ENCODE results near the gene HLA-F.

Gene HLA-F

DNA sequence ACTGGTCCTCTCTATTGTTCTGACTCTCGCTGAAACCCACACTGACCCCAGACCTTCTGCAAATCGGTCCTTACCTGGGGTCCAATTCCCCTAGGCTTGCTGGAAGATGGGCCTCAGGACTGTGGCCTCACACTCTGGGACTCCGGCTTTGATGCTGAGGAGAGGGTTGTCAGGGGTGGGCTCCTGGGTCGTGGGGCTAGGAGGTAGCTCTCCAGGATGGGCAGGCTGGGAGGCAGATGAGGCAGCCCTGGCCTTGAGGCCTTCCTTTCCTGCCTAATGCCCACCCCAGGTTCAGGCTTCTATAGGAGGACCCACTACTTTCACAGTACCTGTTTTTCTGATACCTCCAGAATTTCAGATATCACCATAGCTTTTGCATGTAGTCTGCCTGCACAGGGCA lies 21.4 kb downstream of the HLA-F start:
- no peak for DNase-seq

DNA sequence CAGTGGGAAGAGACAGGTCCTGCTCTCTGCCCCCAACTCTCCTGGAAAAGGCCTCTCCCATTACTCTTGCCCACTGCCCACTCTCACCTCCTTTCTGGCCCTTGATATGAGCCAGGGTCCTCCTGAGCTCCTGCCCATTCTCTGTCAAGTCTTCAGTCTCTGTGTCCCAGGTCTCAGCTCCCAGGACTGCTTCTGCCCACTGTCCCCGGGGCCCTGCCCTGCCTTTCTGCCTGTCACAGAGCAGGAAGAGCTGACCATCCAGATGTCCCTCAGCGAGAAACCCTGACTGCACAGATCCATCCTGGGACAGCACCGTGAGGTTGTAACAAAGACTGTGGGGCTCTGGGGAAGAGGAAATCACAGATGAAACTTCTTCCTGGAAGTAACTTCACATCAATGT lies 22.2 kb downstream of the HLA-F start:
- DNase-seq: no peak

DNA sequence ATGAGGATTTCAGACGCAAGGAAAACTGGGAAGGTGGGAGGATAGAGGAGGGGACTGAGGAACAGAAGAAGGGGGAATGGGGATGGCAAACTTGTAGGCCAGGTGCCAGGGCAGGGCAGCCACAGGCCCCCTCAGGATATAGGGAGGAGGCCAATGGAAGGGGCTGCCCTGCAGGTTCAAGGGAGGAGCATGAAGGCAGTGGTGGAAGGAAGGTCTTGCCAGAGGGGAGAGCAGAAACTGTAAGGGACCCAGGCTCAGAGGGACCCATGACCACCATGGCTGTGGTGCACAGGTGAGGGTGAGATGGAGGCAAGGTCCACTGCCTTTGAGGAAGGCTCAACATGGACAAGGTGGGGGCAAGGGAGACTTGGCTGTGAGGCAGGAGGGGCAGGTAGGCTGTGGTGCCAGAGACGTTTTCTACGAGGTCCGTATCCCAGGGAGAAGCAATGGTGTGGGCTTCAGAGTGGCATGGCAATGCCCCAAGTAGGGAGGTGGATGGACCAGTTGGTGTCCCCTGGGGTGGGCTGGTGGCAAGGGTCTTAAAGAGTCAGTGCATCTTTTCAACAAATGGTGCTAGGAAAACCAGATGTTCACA lies 22.7 kb downstream of the HLA-F start:
- DNase-seq: no peak

DNA sequence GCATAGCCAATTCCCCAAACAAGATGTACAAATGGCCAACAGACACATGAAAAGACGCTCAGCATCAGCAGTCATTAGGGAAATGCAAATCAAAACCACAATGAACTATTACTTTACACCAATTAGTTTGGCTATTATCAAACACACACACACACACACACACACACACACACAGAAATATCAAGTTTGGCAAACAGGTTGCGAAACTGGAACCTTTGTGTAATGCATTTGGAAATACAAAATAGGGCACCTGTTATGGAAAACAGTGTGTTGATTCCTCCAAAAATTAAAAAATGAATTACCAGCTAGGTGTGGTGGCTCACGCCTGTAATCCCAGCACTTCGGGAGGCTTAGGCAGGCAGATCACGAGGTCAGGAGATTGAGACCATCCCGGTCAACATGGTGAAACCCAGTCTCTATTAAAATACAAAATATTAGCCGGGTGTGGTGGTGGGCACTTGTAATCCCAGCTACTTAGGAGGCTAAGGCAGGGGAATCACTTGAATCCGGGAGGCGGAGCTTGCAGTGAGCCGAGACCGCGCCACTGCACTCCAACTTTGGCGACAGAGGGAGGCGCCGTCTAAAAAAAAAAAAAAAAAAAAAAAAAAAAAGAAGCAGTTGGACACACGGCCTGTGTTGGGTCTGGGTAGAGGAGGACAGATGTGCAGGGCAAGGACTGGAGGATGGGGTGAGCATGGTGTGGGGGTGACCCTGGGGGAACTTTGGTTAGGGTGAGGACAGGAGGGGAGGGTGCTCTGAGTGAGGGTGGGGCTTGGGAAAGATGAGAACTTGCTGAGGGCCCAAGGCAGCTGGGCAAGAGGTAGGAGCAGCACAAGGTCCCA lies 23.8 kb downstream of the HLA-F start:
- no peak for DNase-seq

DNA sequence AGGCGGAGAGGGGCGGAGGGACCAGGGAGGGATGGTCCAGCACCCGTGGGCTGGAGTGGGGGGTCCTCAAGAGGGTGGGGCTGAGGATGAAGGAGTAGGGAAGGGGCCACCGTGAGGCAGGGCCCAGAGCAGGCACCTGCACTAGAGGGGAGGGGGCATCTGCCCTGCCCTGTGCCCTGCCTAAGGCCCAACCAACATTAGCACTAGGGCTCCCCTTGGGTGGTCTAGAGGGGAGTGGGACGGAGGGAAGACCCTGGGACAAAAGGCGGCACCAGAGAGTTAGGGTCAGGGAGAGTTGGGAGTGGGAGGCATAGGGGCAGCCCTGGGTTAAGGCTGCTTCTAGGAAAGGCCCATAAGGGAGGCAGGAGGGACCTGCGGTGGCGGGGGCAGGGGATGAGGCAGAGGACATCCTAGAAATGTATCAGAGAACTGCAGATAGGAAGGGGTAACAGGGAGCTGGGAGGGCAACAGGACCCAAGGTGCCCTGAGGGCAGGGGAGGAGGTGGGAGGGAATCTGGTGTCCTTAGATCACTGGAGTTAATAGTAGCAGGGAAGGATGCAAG lies 24.5 kb downstream of the HLA-F start:
- DNase-seq: no peak

DNA sequence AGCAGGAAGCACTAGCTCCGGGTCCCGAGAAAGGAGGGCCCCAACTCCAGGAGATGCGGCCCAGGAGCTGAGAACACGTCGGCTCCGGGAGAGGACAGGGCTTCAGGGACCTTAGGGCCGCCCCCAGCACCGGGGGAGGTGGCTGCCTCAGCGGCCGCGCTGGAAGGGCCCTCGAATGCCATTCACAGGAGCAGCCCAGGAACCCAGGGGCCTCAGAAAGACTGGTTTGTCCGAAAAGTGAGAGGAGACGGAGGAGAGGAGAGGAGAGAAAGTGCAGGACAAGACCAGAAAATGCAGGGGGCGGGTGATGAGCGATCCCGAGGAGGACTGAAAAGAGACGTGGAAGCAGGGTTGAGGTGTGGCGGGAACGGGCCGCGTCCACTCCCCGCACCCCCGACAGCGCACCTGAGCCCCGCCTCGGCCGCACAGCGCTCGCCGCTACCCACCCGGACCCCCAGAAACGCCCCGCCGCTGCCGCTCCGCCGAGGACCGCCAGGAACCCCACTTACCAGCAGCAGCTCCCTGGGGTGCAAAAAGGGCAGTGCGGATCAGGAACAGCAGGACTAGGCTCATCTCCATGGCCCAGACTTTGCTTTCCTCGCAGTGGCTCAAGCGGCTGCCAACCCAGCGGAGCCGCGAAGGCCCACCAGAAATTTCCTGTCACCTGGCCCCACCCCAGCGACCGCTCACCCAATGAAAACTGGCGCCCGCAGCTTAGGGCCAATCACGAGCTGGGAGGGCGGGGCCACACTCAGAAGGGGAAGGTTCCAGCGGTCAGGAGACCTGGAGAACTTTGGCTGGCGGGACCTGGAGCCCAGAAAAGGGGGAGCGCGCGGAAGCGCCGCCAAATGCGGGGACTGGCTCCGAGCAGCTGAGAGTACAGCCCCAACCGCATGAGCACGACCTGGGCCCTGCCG lies 25.4 kb downstream of the HLA-F start:
- DNase-seq: peak; percentile 81

DNA sequence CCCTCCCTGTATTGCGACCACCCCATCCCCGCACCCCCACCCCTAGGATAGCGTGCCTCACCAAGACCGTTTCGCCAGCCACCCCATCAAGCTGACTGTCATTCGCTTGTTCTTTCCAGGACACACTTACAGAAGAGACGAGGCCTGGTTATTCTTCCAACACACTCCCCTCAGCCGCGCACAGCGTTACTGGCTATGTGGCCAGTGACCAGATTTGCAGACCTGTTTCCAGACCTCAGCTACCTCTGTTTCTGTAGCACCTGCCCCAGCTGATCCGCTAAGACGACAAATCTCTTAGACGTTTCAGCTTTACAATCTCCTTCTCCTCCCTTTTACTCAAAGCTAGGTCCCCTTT lies 26.1 kb downstream of the HLA-F start:
- no peak for DNase-seq

DNA sequence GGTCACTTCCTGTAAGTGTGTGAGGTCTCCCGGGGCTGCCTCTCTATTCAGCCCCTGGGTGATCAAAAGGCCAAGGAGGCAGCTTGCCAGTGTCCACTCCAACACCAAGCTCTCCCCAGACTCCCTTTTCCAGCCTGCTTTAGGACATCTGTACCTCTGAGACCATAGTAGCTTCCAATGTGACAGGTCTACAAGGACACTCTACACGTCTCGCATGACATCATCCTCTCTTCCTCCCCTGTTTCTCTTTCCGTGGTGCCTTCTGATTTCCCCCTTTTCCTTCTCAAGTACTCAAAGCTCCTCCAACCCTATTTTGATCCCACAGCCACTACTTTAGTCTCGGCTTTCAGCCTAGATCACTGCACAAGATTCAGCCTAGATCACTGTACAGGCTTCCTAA lies 26.4 kb downstream of the HLA-F start:
- DNase-seq: no peak

DNA sequence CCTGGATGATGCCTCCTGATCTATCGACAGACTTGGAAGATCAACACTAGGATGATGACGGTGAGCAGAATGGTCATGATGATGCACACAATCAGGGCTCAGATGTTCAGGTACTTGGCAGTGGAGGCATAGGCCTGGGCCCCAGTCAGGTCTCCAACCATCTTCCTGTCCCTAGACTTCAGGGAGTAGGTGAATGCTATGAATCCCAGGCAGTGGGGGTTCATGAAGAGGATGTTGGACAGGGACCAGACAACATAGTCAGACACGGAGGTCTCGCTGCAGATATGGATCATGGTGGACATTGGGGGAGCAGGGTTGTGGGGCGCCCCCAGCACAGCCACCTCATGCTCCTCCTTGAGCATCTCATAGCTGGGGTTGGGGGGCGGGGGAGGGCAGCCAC lies 27.5 kb downstream of the HLA-F start:
- no peak for DNase-seq

DNA sequence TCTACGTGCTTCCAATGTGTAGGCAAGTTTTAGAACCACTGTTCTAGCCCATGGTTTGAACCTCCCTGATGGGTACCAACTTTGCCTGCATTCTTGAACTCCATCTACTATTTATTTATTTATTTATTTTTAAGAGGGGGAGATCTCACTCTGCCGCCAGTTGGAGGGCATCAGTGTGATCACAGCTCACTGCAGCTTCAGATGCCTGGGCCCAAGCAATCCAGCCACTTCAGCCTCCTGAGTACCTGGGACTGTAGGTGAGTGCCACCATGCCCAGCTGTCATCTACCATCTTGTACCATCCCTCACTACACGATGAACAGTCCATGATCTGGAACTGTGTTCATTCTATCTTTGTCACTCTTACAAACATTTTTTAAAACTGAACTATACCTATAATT lies 28.2 kb downstream of the HLA-F start:
- no peak for DNase-seq

DNA sequence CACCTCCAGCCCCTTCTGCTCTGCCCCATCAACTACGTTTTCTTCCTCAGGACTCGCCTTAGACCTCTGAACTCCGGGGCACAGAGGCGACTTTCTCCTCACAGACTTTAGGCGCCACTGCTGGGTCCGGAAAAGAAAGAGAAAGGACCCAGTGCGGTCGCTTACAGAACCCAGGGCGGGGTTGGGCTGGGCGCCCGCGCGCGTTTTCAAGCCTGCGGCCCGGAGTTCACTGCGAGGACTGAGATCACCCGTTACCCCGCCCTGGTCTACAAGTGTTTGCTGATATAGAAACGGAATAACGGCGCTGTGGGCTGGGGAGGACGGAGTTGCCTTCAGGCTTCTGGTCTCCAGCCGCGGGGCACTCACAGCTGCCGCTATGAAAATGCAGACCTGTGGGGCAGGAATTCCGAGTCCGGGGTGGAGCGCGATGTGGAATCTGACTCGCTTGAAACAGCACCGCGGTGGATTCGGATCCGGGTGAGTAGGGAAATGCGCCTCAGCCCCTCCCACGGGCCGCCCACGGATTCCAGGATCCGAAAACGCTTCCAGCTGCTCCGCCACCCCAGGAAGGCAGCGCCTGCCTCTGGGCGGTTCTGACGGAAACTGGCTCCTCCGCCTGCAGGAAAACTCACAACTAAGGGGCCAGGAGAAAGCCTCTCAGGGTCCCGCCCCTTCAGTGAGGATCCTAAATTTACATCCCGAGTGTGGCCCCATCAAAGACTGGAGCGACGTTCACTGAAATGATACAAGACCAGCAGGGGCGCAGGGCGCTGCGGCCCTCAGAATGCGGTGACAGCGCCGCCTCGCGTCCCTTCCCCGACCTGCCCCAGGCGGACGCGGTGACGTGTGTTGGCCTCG lies 29.4 kb downstream of the HLA-F start:
- DNase-seq: peak; percentile 84

DNA sequence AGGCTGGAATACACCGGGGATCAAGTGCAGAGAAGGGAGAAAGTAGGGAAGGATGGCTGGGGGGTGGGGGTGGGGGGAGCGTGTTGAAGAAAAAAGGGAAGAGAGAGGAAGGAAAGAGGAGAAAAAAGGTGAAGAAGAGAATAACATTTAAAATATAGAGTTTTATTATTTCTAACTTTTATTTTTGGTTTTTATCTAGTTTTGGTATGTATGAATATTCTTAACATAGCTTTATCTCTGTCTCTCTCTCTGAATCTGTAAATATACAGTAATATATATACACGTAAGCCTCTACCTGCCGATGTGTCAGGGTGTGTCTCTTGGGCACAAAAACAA lies 30.0 kb downstream of the HLA-F start:
- DNase-seq: no peak

DNA sequence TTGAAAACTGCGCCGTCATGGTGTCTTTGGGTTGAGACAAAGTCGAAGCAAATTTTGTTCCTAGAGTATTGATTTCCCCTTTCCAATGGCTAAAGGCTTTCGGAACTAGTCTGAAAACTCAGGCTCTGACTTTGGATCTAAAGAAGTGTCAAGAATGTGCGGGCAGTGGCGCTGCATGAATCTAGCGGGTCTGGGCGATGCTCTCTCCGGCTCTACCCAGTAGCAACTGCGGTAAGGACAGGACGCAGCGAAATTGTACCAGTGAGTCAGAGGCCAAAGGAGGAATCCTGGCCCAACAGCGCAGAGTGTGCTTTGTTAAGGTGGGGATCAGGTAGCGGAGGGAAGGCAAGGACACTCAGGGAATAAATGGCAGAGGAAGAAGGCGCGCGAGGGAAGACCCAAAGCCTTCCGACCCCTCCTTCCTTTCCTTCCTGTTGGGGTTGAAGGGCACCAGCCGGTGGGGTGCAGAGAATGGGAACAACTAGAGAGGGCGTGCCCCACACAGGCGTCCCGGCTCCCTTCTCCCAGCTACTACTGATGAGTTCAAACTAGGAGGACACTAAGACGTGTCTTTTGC lies 32.1 kb downstream of the HLA-F start:
- DNase-seq: no peak

DNA sequence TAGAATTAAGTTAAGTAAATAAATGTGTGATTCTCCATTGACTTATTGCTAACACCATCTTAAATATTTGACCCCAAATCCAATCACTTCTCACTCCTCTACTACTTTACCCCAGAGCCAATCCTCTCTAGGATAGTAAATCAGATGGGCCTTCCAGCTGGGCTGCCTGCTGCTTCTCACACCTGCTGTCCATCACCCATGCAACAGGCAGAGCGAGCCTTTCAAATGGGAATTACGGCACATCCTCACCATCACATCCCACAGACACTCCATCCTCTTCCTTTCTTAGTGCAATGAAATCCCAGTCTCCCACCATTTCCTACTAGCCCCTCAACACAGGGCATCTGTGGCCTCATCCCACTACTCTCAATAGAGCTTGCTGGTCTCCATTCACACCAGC lies 34.0 kb downstream of the HLA-F start:
- DNase-seq: no peak

DNA sequence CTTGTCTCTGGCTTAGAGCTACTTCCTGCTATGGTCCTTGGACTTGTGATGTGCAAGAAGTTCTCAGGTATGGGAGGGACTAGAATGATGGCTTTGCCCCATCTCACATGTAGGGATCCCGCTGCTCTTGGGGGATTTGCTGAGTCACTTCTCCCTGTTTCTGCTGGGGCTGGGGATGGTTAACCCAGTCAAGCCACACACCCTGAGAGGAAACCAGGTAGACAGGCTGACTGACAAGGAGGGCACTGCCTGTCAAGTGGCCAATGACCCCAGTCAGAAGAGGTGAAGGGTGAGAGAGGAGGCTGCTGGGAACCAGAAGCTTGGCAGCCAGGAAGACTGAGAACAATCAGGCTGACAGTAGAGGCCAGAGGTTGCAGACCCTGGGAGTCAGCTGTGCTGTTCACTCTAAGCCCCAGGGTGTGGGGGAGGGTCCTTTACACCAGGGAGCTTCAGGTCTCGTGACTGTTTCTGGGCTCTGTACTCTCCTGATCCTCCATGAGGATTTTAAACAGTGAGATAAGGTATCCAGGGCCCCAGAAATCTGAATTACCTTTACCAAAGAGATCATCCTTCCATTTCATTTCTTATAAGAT lies 34.6 kb downstream of the HLA-F start:
- DNase-seq: no peak

DNA sequence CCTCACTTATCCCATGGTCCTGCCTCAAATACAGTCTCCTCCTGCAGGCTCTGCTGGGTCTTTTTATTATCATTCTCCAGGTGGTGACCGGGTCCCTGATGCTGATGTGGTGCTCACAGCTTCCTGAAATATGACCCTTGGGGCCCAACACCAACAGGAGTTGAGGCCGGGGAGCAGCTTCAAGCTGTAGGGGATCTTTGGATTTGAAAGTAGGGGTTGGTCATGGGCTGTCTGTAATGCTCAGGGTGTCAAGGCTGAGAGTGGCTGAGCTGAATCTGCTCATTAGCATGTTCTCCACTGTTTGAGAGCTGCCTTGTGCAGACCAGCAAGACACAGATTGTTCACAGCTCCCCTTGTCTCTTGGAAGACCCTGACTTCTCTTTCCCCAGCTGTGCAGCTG lies 35.5 kb downstream of the HLA-F start:
- DNase-seq: no peak

DNA sequence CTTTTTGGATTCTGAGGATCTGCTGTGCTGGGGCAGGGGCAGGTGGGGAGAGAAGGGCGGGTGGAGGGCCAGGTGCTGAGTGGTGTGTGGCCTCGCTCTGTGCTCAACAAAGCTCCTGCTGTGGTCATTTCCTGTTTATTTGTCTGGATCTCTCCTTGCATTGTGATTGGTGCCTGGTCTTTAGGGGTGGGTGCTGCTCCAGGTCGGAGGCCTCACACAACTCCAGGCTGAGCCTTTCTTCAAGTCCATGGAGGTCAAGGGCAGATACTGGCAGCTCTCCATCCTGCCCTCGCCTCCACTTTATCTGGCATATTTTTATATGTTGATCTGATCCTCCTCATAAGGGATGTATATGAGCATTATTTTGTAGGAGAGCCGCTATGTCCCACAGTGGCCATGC lies 36.2 kb downstream of the HLA-F start:
- DNase-seq: no peak

DNA sequence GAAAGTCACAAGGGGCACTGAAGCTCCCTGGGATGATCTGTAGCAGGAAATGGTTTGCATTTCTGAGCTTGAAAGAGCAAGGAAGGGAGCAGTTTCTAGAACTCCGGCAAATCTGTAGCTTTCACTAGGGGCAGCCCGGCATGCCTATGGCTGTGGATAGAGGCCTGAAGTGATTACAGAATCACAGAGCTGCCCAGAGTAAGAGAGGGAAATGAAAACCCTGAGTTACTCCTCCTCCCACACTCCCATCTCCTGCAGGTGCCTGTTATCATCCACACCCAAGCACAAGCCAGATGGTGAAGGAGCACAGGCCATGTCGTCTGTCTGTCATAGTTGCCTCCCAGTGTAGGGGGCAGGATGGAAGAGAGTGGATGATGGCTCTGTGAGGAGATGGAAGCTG lies 37.1 kb downstream of the HLA-F start:
- DNase-seq: no peak

DNA sequence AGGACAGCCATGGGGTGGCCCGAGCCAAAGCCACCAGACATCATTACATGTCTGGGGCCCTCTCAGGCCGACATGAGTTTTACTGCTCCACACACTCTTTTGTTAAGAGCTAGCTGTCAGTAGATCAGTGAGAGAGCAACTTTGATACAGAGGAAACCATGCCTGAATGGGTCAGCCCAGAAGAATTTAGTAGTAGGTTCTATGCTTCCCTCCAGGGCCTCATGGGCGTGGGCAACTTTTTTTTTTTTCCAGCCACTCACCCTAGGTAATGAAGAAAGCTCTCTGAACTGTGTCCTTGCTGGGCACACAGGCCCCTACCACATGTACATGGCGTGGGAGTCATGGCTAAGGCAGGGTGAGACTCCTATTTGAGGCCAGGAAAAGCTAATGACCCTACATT lies 38.8 kb downstream of the HLA-F start:
- DNase-seq: no peak

DNA sequence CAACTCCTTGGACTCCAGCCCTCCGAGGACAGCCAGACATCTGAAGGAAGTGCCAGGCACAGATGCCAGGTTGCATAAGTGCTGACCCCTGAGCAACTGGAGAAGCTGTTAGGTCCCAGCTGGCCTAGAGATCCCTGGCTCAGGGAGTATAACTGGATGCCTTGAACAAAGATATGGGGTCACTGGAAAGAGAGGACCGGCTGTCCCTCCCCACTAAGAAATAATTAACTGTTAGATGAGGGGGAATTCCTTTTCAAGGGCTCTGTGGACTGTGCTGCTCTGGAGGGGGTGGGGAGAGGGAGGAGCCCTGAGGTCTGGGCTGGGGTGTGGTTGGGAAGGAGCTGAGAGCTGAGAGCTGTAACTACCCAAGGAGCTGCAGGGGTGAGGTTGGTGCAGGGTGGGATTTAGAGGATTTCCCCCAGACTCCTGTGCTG lies 39.6 kb downstream of the HLA-F start:
- no peak for DNase-seq

DNA sequence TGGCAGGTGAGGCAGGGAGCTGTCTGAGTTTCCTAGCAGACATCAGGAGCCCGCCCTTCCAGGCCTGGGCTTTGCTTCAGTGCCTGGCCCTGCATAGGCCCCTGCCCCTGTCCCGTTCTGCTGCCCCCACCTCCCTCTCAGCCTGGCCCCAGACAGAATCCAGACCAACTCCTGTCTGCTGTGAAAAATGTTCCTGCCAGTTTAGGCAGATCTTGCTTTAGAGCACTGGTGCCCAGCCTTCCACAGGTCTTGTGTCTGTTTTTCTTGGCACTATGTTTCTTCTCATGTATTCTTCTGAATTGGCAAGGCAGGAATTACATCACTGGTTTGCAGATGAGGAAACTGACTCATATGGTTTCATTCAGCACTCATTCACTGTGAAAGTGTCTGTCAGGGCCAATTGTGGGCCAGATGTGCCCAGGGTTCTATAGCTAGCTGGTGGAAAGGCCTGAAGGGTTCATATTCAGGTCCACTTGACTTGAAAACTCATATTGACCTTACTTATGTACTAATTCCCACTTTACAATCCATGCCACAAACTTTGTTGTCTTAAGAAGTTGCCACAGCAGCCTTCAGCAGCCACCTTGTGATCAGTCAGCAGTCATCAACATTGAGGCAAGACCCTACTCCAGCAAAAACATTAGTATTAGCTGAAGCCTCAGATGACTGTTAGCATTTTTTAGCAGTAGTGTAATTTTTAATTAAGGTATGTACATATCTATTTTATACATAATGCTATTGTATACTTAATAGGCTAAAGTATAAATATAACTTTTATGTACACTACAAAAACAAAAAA lies 40.5 kb downstream of the HLA-F start:
- DNase-seq: no peak

Data from activated CD4-positive, alpha-beta T cell treated with anti-CD3 and anti-CD28 coated beads, Interleukin-2, amount 50 U/mL, for 1 hour (primary cell).